Liver (tissue), 9 donors: ENCODE measurements around the gene COL3A1. TPM values are rescaled to one million over a fixed set of nuclear protein-coding genes. Genes with fewer than 3 reads are reported as not detected.

Experiments used
- DNase-seq: peaks from one replicate; pipeline ENCODE4 v3.0.0-alpha.2; 2017; ENCODE audit warnings: low spot score
- H3K27ac ChIP-seq, 2 donors: one replicate each; pipeline ENCODE4 v1.7.0; 2013; ENCODE audit warnings: inconsistent platforms in 2 of 2, low read length in 2 of 2, control low read depth in 1 of 2, low read depth in 1 of 2, mild to moderate bottlenecking in 1 of 2
- H3K27me3 ChIP-seq, 4 donors: one replicate each; pipeline versions ENCODE4 v1.6.1 to v1.7.0; 2013; ENCODE audit warnings: low read length in 3 of 4, inconsistent platforms in 1 of 4, mild to moderate bottlenecking in 1 of 4, moderate library complexity in 1 of 4; ENCODE audit not compliant: control insufficient read depth in 4 of 4, insufficient read depth in 4 of 4
- H3K36me3 ChIP-seq, 4 donors: one replicate each; pipeline versions ENCODE4 v1.6.1 to v1.7.0; 2013; ENCODE audit warnings: low read length in 3 of 4, mild to moderate bottlenecking in 3 of 4, low read depth in 1 of 4, moderate library complexity in 1 of 4; ENCODE audit not compliant: control insufficient read depth in 4 of 4, insufficient read depth in 3 of 4
- H3K4me1 ChIP-seq, 4 donors: one replicate each; pipeline versions ENCODE4 v1.6.1 to v1.7.0; 2013; ENCODE audit warnings: low read length in 3 of 4, mild to moderate bottlenecking in 3 of 4, moderate library complexity in 1 of 4; ENCODE audit not compliant: control insufficient read depth in 4 of 4, insufficient read depth in 4 of 4
- H3K4me3 ChIP-seq, 3 donors: one replicate each; pipeline versions ENCODE4 v1.6.1 to v1.7.0; 2013; ENCODE audit warnings: low read length in 3 of 3, control low read depth in 1 of 3, low read depth in 1 of 3, mild to moderate bottlenecking in 1 of 3
- H3K9ac ChIP-seq, 2 donors: one replicate each; pipeline ENCODE4 v1.7.0; 2013; ENCODE audit warnings: low read length in 2 of 2, mild to moderate bottlenecking in 2 of 2, moderate library complexity in 2 of 2, control low read depth in 1 of 2, low read depth in 1 of 2
- H3K9me3 ChIP-seq, 4 donors: one replicate each; pipeline versions ENCODE4 v1.6.1 to v1.7.0; 2013; ENCODE audit warnings: low read length in 3 of 4; ENCODE audit not compliant: control insufficient read depth in 4 of 4
- ATF3 ChIP-seq: IDR thresholded peaks from 2 replicates; pipeline ENCODE4 v1.6.1; 2016; ENCODE audit warnings: antibody characterized with exemption
- FOXA1 ChIP-seq: IDR thresholded peaks from 2 replicates; pipeline ENCODE4 v1.6.1; 2016; ENCODE audit warnings: antibody characterized with exemption
- FOXA2 ChIP-seq: IDR thresholded peaks from 2 replicates; pipeline ENCODE4 v1.6.1; 2016; ENCODE audit warnings: antibody characterized with exemption
- GABPA ChIP-seq, 2 donors: IDR thresholded peaks in 1 of 2; conservative IDR thresholded peaks in 1 of 2; 2 replicates each; pipeline ENCODE4 v1.6.1; 2016; ENCODE audit warnings: antibody characterized with exemption in 2 of 2, mild to moderate bottlenecking in 1 of 2, moderate library complexity in 1 of 2
- HNF4A ChIP-seq, 2 donors: conservative IDR thresholded peaks; 2 replicates each; pipeline ENCODE4 v1.6.1; 2016; ENCODE audit warnings: antibody characterized with exemption in 2 of 2, mild to moderate bottlenecking in 2 of 2
- JUND ChIP-seq, 2 donors: IDR thresholded peaks; 2 replicates each; pipeline ENCODE4 v1.6.1; 2016; ENCODE audit warnings: antibody characterized with exemption in 2 of 2
- MAX ChIP-seq: IDR thresholded peaks from 2 replicates; pipeline ENCODE4 v1.6.1; 2016; ENCODE audit warnings: antibody characterized with exemption
- NR2F2 ChIP-seq: IDR thresholded peaks from 2 replicates; pipeline ENCODE4 v1.6.1; 2016; ENCODE audit warnings: antibody characterized with exemption
- RAD21 ChIP-seq, 2 donors: IDR thresholded peaks; 2 replicates each; pipeline ENCODE4 v1.6.1; 2016; ENCODE audit warnings: antibody characterized with exemption in 2 of 2, mild to moderate bottlenecking in 2 of 2
- REST ChIP-seq: IDR thresholded peaks from 2 replicates; pipeline ENCODE4 v1.6.1; 2016; ENCODE audit warnings: antibody characterized with exemption, mild to moderate bottlenecking
- RXRA ChIP-seq, 2 donors: IDR thresholded peaks; 2 replicates each; pipeline ENCODE4 v1.6.1; 2017 to 2018; ENCODE audit warnings: antibody characterized with exemption in 2 of 2, mild to moderate bottlenecking in 1 of 2
- SP1 ChIP-seq: IDR thresholded peaks from 2 replicates; pipeline ENCODE4 v1.6.1; 2018; ENCODE audit warnings: antibody characterized with exemption, mild to moderate bottlenecking
- TAF1 ChIP-seq: conservative IDR thresholded peaks from 2 replicates; pipeline ENCODE4 v1.6.1; 2016; ENCODE audit warnings: antibody characterized with exemption, mild to moderate bottlenecking
- WGBS: extraction: QIAGEN DNeasy Blood & Tissue Kit; methylation state at CpG from one replicate; pipeline ENCODE4 v1.1.7; 2013; 5-methylcytosine and 5-hydroxymethylcytosine counted together
- polyA plus RNA-seq, 2 donors: library from polyadenylated mRNA; stranded (reverse) in 1 of 2; unstranded in 1 of 2; fragments of 200-250 nt in 1 of 2; fragments of >200 nt in 1 of 2; fragmentation: Nextera tagmentation in 1 of 2; extraction: Ambion mirVana in 1 of 2; gene quantifications; one replicate each; pipeline versions ENCODE4 v1.2.1 to v1.2.3, GENCODE V29; 2013 to 2015
- total RNA-seq, 2 donors: library from RNA; depleted of rRNA; stranded (reverse); fragments of >200 nt; gene quantifications; one replicate each; pipeline ENCODE4 v1.2.3, GENCODE V29; 2014
- donor health status: healthy.
- donor health status: healthy.
- donor health status: healthy.
- donor health status: healthy.
- donor health status: healthy.

The COL3A1 gene
- total and polyA plus RNA-seq, 4 donors = 21.4 to 207 (median 93.3) TPM

- Histone ChIP-seq H3K4me3 (no peak overlapping the region), H3K9me3 (no peaks in the 10 kb centered on the region), H3K9ac (no peak overlapping the region), H3K27ac (no peak overlapping the region), H3K27me3 (peaks cover 0 to 3% (median 0%) of the 10 kb centered on the region in 4 donors), H3K4me1 (no peaks in the 10 kb centered on the region), H3K36me3 (no peaks in the 10 kb centered on the region)
- TF ChIP-seq TAF1 (no peak), GABPA (IDR thresholded peaks at IDR 0.05 in 1 of 2, conservative IDR thresholded peaks at IDR 0.05 in 1 of 2) (no peak), REST (no peak)
- DNase-seq = no peak
- WGBS = 74% methylated on average over 2 of the region's 2 CpGs
These were observed 3.1 kb downstream of the COL3A1 start for GRCh38 chr2:188977317-188977716.

GRCh38 chr2:188978291-188979081 is 4.3 kb downstream of the COL3A1 start:
- Histone ChIP-seq H3K36me3 (no peaks in the 10 kb centered on the region), H3K27me3 (peaks cover 0 to 3% (median 0%) of the 10 kb centered on the region in 4 donors), H3K9me3 (no peaks in the 10 kb centered on the region), H3K4me3 (no peak overlapping the region), H3K27ac (peak overlapping the region; percentile 2 to 20), H3K9ac (no peak overlapping the region), H3K4me1 (no peaks in the 10 kb centered on the region)
- TF ChIP-seq RAD21 (IDR thresholded peaks at IDR 0.05) (peak; percentile 35 to 45), NR2F2 (peak; percentile 10), RXRA (IDR thresholded peaks at IDR 0.05) (no peak), SP1 (no peak), FOXA1 (no peak), ATF3 (no peak), JUND (IDR thresholded peaks at IDR 0.05) (no peak), HNF4A (conservative IDR thresholded peaks at IDR 0.05) (peak in 1 of 2 donors; percentile 14), FOXA2 (no peak), MAX (no peak)
- DNase-seq = no peak
- 35% methylated on average over 6 of the region's 6 CpGs for WGBS
